ENCODE measurements around the gene RYR2. TPM values are rescaled to one million over a fixed set of nuclear protein-coding genes. Genes with fewer than 3 reads are reported as not detected.

RYR2 gene
- total and polyA plus RNA-seq, 4 experiments from 2014 or later = not detected

GRCh38 chr1:237769916-237770315 is 727.9 kb downstream of the RYR2 start:
- Histone ChIP-seq H3K27me3 (ENCODE audit: insufficient read depth, low read length) (no peaks in the 10 kb centered on the region), H3K4me1 (ENCODE audit: insufficient read depth, low read length) (no peaks in the 10 kb centered on the region), H3K36me3 (ENCODE audit: insufficient read depth, low read length) (no peaks in the 10 kb centered on the region), H3K9me3 (ENCODE audit: control insufficient read depth in 1 of 2, low read length in 2 of 2) (no peaks in the 10 kb centered on the region), H3K4me3 (ENCODE audit: low read length in 2 of 2) (no peak overlapping the region), H3K27ac (ENCODE audit: low read depth, low read length) (no peak overlapping the region)
- intact Hi-C loops (cut with micrococcal nuclease) = no loop called here
- Mint-ChIP-seq H3K27ac (no peak overlapping the region), H3K36me3 (no peaks in the 10 kb centered on the region), H3K27me3 (no peaks in the 10 kb centered on the region), H3K4me1 (peaks cover 0 to 4% (median 0%) of the 10 kb centered on the region in 4 donors), H3K9me3 (peaks cover 0 to 3% (median 0%) of the 10 kb centered on the region in 8 donors), H3K4me3 (no peak overlapping the region)
- DNase-seq = no peak
- ChIA-PET POLR2A (ENCODE audit: partially characterized antibody) (no interaction called here), CTCF (ENCODE audit: partially characterized antibody) (no interaction called here)

- peaks cover 0 to 3% (median 0%) of the 10 kb centered on the region in 8 donors for H3K9me3 Mint-ChIP-seq
- no peaks in the 10 kb centered on the region for H3K27me3 Mint-ChIP-seq
- intact Hi-C loops (cut with micrococcal nuclease) = no loop called here
These were observed 730.0 kb downstream of the RYR2 start for GRCh38 chr1:237772009-237772408.

GRCh38 chr1:237774246-237774645 is 732.3 kb downstream of the RYR2 start:
- Histone ChIP-seq H3K9me3 (ENCODE audit: control insufficient read depth in 1 of 2, low read length in 2 of 2) (no peaks in the 10 kb centered on the region), H3K4me1 (ENCODE audit: insufficient read depth, low read length) (no peaks in the 10 kb centered on the region), H3K27ac (ENCODE audit: low read depth, low read length) (no peak overlapping the region), H3K4me3 (ENCODE audit: low read length in 2 of 2) (no peak overlapping the region), H3K27me3 (ENCODE audit: insufficient read depth, low read length) (no peaks in the 10 kb centered on the region), H3K36me3 (ENCODE audit: insufficient read depth, low read length) (no peaks in the 10 kb centered on the region)
- Mint-ChIP-seq H3K4me1 (peaks cover 0 to 4% (median 0%) of the 10 kb centered on the region in 4 donors), H3K36me3 (no peaks in the 10 kb centered on the region), H3K27ac (no peak overlapping the region), H3K27me3 (no peaks in the 10 kb centered on the region), H3K9me3 (peaks cover 0 to 3% (median 0%) of the 10 kb centered on the region in 8 donors), H3K4me3 (no peak overlapping the region)
- DNase-seq = no peak
- intact Hi-C loops (cut with micrococcal nuclease) = no loop called here
- ChIA-PET CTCF (ENCODE audit: partially characterized antibody) (no interaction called here), POLR2A (ENCODE audit: partially characterized antibody) (no interaction called here)

More at GRCh38 chr1:237772009-237772408, 730.0 kb downstream of the RYR2 start:
- Mint-ChIP-seq H3K4me1 (peaks cover 0 to 4% (median 0%) of the 10 kb centered on the region in 4 donors), H3K4me3 (no peak overlapping the region), H3K36me3 (no peaks in the 10 kb centered on the region), H3K27ac (no peak overlapping the region)
- H3K27ac ChIP-seq (ENCODE audit: low read depth, low read length) = no peak overlapping the region
- H3K36me3 ChIP-seq (ENCODE audit: insufficient read depth, low read length) = no peaks in the 10 kb centered on the region
- H3K27me3 ChIP-seq (ENCODE audit: insufficient read depth, low read length) = no peaks in the 10 kb centered on the region
- CTCF ChIA-PET (ENCODE audit: partially characterized antibody) = no interaction called here
- no peaks in the 10 kb centered on the region for H3K9me3 ChIP-seq (ENCODE audit: control insufficient read depth in 1 of 2, low read length in 2 of 2)
- no peaks in the 10 kb centered on the region for H3K4me1 ChIP-seq (ENCODE audit: insufficient read depth, low read length)
- POLR2A ChIA-PET (ENCODE audit: partially characterized antibody) = no interaction called here
- no peak for DNase-seq
- no peak overlapping the region for H3K4me3 ChIP-seq (ENCODE audit: low read length in 2 of 2)

- CTCF ChIA-PET (ENCODE audit: partially characterized antibody) = no interaction called here
- POLR2A ChIA-PET (ENCODE audit: partially characterized antibody) = no interaction called here
- no peak overlapping the region for H3K4me3 Mint-ChIP-seq
These were observed 737.4 kb downstream of the RYR2 start for GRCh38 chr1:237779356-237779755.

GRCh38 chr1:237786066-237786719 is 744.2 kb downstream of the RYR2 start:
- H3K4me1 ChIP-seq (ENCODE audit: insufficient read depth, low read length) = no peaks in the 10 kb centered on the region
- H3K4me1 Mint-ChIP-seq = no peaks in the 10 kb centered on the region
- ChIA-PET POLR2A (ENCODE audit: partially characterized antibody) (no interaction called here), CTCF (ENCODE audit: partially characterized antibody) (interaction anchor here (1.1 kb wide), 1 partner anchor 21 kb away, joined by 4 read pairs; no protein-coding TSS in a partner anchor)
- no peak for DNase-seq
- H3K4me3 ChIP-seq (ENCODE audit: low read length in 2 of 2) = no peak overlapping the region
- intact Hi-C loops (cut with micrococcal nuclease) = no loop called here
- no peaks in the 10 kb centered on the region for H3K27me3 Mint-ChIP-seq
- H3K4me3 Mint-ChIP-seq = no peak overlapping the region
- H3K9me3 Mint-ChIP-seq = peaks cover 0 to 2% (median 0%) of the 10 kb centered on the region in 8 donors
- no peaks in the 10 kb centered on the region for H3K36me3 ChIP-seq (ENCODE audit: insufficient read depth, low read length)
- no peaks in the 10 kb centered on the region for H3K9me3 ChIP-seq (ENCODE audit: control insufficient read depth in 1 of 2, low read length in 2 of 2)
- no peaks in the 10 kb centered on the region for H3K36me3 Mint-ChIP-seq
- H3K27ac Mint-ChIP-seq = no peak overlapping the region
- no peaks in the 10 kb centered on the region for H3K27me3 ChIP-seq (ENCODE audit: insufficient read depth, low read length)
- no peak overlapping the region for H3K27ac ChIP-seq (ENCODE audit: low read depth, low read length)

More at GRCh38 chr1:237779356-237779755, 737.4 kb downstream of the RYR2 start:
- no peaks in the 10 kb centered on the region for H3K4me1 Mint-ChIP-seq
- peak overlapping the region in 1 of 7 donors; percentile 4 for H3K27ac Mint-ChIP-seq
- Histone ChIP-seq H3K27me3 (ENCODE audit: insufficient read depth, low read length) (no peaks in the 10 kb centered on the region), H3K4me3 (ENCODE audit: low read length in 2 of 2) (no peak overlapping the region), H3K27ac (ENCODE audit: low read depth, low read length) (no peak overlapping the region), H3K36me3 (ENCODE audit: insufficient read depth, low read length) (no peaks in the 10 kb centered on the region), H3K4me1 (ENCODE audit: insufficient read depth, low read length) (no peaks in the 10 kb centered on the region), H3K9me3 (ENCODE audit: control insufficient read depth in 1 of 2, low read length in 2 of 2) (no peaks in the 10 kb centered on the region)
- H3K36me3 Mint-ChIP-seq = no peaks in the 10 kb centered on the region
- no peak for DNase-seq
- H3K27me3 Mint-ChIP-seq = no peaks in the 10 kb centered on the region
- intact Hi-C loops (cut with micrococcal nuclease) = no loop called here
- H3K9me3 Mint-ChIP-seq = peaks cover 0 to 2% (median 0%) of the 10 kb centered on the region in 8 donors

GRCh38 chr1:237788069-237788468 is 746.1 kb downstream of the RYR2 start:
- CTCF ChIA-PET (ENCODE audit: partially characterized antibody) = no interaction called here
- intact Hi-C loops (cut with micrococcal nuclease) = no loop called here

GRCh38 chr1:237789619-237790018 is 747.6 kb downstream of the RYR2 start:
- H3K36me3 Mint-ChIP-seq = no peaks in the 10 kb centered on the region
- H3K9me3 Mint-ChIP-seq = no peaks in the 10 kb centered on the region
- Histone ChIP-seq H3K27ac (ENCODE audit: low read depth, low read length) (no peak overlapping the region), H3K9me3 (ENCODE audit: control insufficient read depth in 1 of 2, low read length in 2 of 2) (no peaks in the 10 kb centered on the region), H3K27me3 (ENCODE audit: insufficient read depth, low read length) (no peaks in the 10 kb centered on the region), H3K36me3 (ENCODE audit: insufficient read depth, low read length) (no peaks in the 10 kb centered on the region), H3K4me3 (ENCODE audit: low read length in 2 of 2) (no peak overlapping the region), H3K4me1 (ENCODE audit: insufficient read depth, low read length) (no peaks in the 10 kb centered on the region)
- intact Hi-C loops (cut with micrococcal nuclease) = no loop called here
- peak overlapping the region in 1 of 7 donors; percentile 10 for H3K27ac Mint-ChIP-seq
- DNase-seq = no peak
- CTCF ChIA-PET (ENCODE audit: partially characterized antibody) = no interaction called here
- POLR2A ChIA-PET (ENCODE audit: partially characterized antibody) = no interaction called here
- H3K27me3 Mint-ChIP-seq = no peaks in the 10 kb centered on the region
- peak overlapping the region in 1 of 8 donors; percentile 5 for H3K4me3 Mint-ChIP-seq
- H3K4me1 Mint-ChIP-seq = no peaks in the 10 kb centered on the region

More at GRCh38 chr1:237788069-237788468, 746.1 kb downstream of the RYR2 start:
- Mint-ChIP-seq H3K9me3 (no peaks in the 10 kb centered on the region), H3K36me3 (no peaks in the 10 kb centered on the region), H3K4me3 (no peak overlapping the region), H3K27ac (no peak overlapping the region), H3K27me3 (no peaks in the 10 kb centered on the region), H3K4me1 (no peaks in the 10 kb centered on the region)
- Histone ChIP-seq H3K9me3 (ENCODE audit: control insufficient read depth in 1 of 2, low read length in 2 of 2) (no peaks in the 10 kb centered on the region), H3K4me3 (ENCODE audit: low read length in 2 of 2) (no peak overlapping the region), H3K36me3 (ENCODE audit: insufficient read depth, low read length) (no peaks in the 10 kb centered on the region), H3K4me1 (ENCODE audit: insufficient read depth, low read length) (no peaks in the 10 kb centered on the region), H3K27ac (ENCODE audit: low read depth, low read length) (no peak overlapping the region), H3K27me3 (ENCODE audit: insufficient read depth, low read length) (no peaks in the 10 kb centered on the region)
- POLR2A ChIA-PET (ENCODE audit: partially characterized antibody) = no interaction called here
- DNase-seq = no peak

Data from CD4-positive, alpha-beta memory T cell (primary cell).